Endothelial cell of umbilical vein (primary cell): ENCODE measurements around the gene SYT10. TPM values are rescaled to one million over a fixed set of nuclear protein-coding genes. Genes with fewer than 3 reads are reported as not detected.

Source experiments
- BruUV-seq: library from RNA; stranded (reverse); fragments of 400-500 nt; replicated peaks from 2 replicates; lab custom pipeline; 2021; lab: Mats Ljungman, UMichigan
- CTCF ChIA-PET: fragments of 300-600, 350-600 bp; sonication (Branson Sonifier 250); formaldehyde crosslinking; loops from one replicate; lab custom pipeline; 2021; ENCODE audit warnings: antibody characterized with exemption, inconsistent platforms; lab: Charles Lee
- POLR2A ChIA-PET: fragments of 300-600, 350-600 bp; sonication (Branson Sonifier 250); formaldehyde crosslinking; loops from one replicate; lab custom pipeline; 2021; ENCODE audit warnings: antibody characterized with exemption, inconsistent platforms; lab: Charles Lee
- DNase-seq: peaks from one replicate; pipeline ENCODE4 v3.0.0-alpha.2; 2011; ENCODE audit warnings: low read depth, low spot score
- FAIRE-seq: peaks from 2 replicates; lab custom pipeline; 2011; peaks lifted over from hg19 to GRCh38; lab: Jason Lieb, UNC
- H2AFZ ChIP-seq: 2 replicates; pipeline ENCODE4 v1.6.0; 2012; ENCODE audit warnings: low read depth, low read length, control low read depth, inconsistent platforms
- H3K27ac ChIP-seq: 2 replicates; pipeline ENCODE4 v1.5.1; 2011; ENCODE audit warnings: low read depth, mild to moderate bottlenecking, control low read depth, low read length, moderate library complexity; ENCODE audit not compliant: insufficient read depth
- H3K27me3 ChIP-seq, 2 experiments: 2 replicates each; pipeline versions ENCODE4 v1.6.0 to v1.6.1; 2011; ENCODE audit warnings: low read length in 2 of 2, mixed read lengths in 1 of 2; ENCODE audit not compliant: control insufficient read depth in 2 of 2, insufficient read depth in 2 of 2
- H3K36me3 ChIP-seq, 2 experiments: 2 replicates in 1 of 2; 3 replicates in 1 of 2; pipeline ENCODE4 v1.5.1; 2011; ENCODE audit warnings: low read length in 2 of 2, mild to moderate bottlenecking in 1 of 2, moderate library complexity in 1 of 2; ENCODE audit not compliant: control insufficient read depth in 2 of 2, insufficient read depth in 2 of 2; ENCODE audit errors: extremely low read depth in 1 of 2
- H3K4me1 ChIP-seq: 3 replicates; pipeline ENCODE4 v1.5.1; 2011; ENCODE audit warnings: mild to moderate bottlenecking, low read length; ENCODE audit not compliant: control insufficient read depth, insufficient read depth; ENCODE audit errors: extremely low read depth
- H3K4me2 ChIP-seq: 2 replicates; pipeline ENCODE4 v1.6.1; 2011; ENCODE audit warnings: low read length, control low read depth, mixed read lengths; ENCODE audit not compliant: insufficient read depth
- H3K4me3 ChIP-seq, 3 experiments: fragments of 200-600 bp in 1 of 3; sonication (generic), shearing (Covaris generic) in 1 of 3; replicated peaks in 1 of 3; 2 replicates each; pipeline ENCODE4 v1.5.1; 2011 to 2016; ENCODE audit warnings: control low read depth in 3 of 3, low read length in 3 of 3, mild to moderate bottlenecking in 2 of 3, inconsistent platforms in 1 of 3, low read depth in 1 of 3, moderate library complexity in 1 of 3; ENCODE audit not compliant: insufficient read depth in 1 of 3
- H3K79me2 ChIP-seq: 2 replicates; pipeline ENCODE4 v1.6.0; 2012; ENCODE audit warnings: low read length, inconsistent platforms; ENCODE audit not compliant: control insufficient read depth, insufficient read depth
- H3K9ac ChIP-seq: replicated peaks from 2 replicates; pipeline ENCODE3; 2011; ENCODE audit warnings: low read length, control low read depth; ENCODE audit not compliant: insufficient read depth; ENCODE audit errors: extremely low read depth
- H3K9me1 ChIP-seq: replicated peaks from 3 replicates; pipeline ENCODE4 v1.6.0; 2011; ENCODE audit warnings: mild to moderate bottlenecking, low read length; ENCODE audit not compliant: control insufficient read depth, insufficient read depth; ENCODE audit errors: extremely low read depth
- H3K9me3 ChIP-seq: replicated peaks from 2 replicates; pipeline ENCODE4 v1.5.1; 2012; ENCODE audit warnings: low read length, inconsistent platforms; ENCODE audit not compliant: control insufficient read depth, insufficient read depth
- H4K20me1 ChIP-seq: replicated peaks from 2 replicates; pipeline ENCODE3; 2011; ENCODE audit warnings: mild to moderate bottlenecking, low read length; ENCODE audit not compliant: control insufficient read depth, insufficient read depth; ENCODE audit errors: extremely low read depth
- CTCF ChIP-seq, 2 donors: IDR thresholded peaks; 1 replicate in 1 of 2; 2 replicates in 1 of 2; pipeline ENCODE4 v1.5.1; 2011; ENCODE audit warnings: low read length in 2 of 2, mild to moderate bottlenecking in 2 of 2, moderate library complexity in 2 of 2, control low read depth in 1 of 2, inconsistent platforms in 1 of 2, low read depth in 1 of 2; ENCODE audit not compliant: insufficient read depth in 1 of 2; ENCODE audit errors: extremely low read depth in 1 of 2
- EZH2 ChIP-seq: IDR thresholded peaks from 2 replicates; pipeline ENCODE4 v1.6.1; 2012; ENCODE audit warnings: borderline replicate concordance, low read depth, mild to moderate bottlenecking, moderate library complexity, low read length, inconsistent platforms; ENCODE audit not compliant: severe bottlenecking
- FOS ChIP-seq: IDR thresholded peaks from 2 replicates; pipeline ENCODE4 v1.6.1; 2011; ENCODE audit warnings: mild to moderate bottlenecking, low read length, moderate library complexity, borderline replicate concordance; ENCODE audit not compliant: insufficient read depth
- GATA2 ChIP-seq: IDR thresholded peaks from 2 replicates; pipeline ENCODE4 v1.7.0; 2011; ENCODE audit warnings: low read depth, mild to moderate bottlenecking, moderate library complexity, mixed read lengths, low read length; ENCODE audit not compliant: insufficient read length, insufficient read depth
- JUN ChIP-seq: IDR thresholded peaks from 2 replicates; pipeline ENCODE4 v1.6.1; 2011; ENCODE audit warnings: borderline replicate concordance, low read depth; ENCODE audit not compliant: insufficient read length, insufficient read depth
- MAX ChIP-seq: IDR thresholded peaks from 2 replicates; pipeline ENCODE4 v1.6.1; 2011; ENCODE audit not compliant: insufficient read depth, insufficient read length
- MYC ChIP-seq: IDR thresholded peaks from one replicate; pipeline ENCODE4 v1.6.1; 2011; ENCODE audit warnings: mild to moderate bottlenecking, low read depth, low read length
- POLR2AphosphoS5 ChIP-seq: IDR thresholded peaks from 2 replicates; pipeline ENCODE4 v1.6.1; 2012; ENCODE audit warnings: low read depth, mild to moderate bottlenecking, control low read depth, low read length, moderate library complexity; ENCODE audit not compliant: insufficient read depth
- dilution Hi-C: fragments of 300-500 bp; cut with MboI; formaldehyde crosslinking; loops from one replicate; pipeline ENCODE4 v1.15.0; 2019; ENCODE audit warnings: low sequenced_read_pairs; ENCODE audit not compliant: extremely low pct_ligation_motif_present
- intact Hi-C: fragments of 100-400 bp; cut with micrococcal nuclease; formaldehyde crosslinking; loops from one replicate; pipeline ENCODE4 v1.10.0; 2022
- polyA plus RNA-seq, 4 experiments: library from polyadenylated mRNA; depleted of rRNA in 3 of 4; stranded (reverse) in 3 of 4; unstranded in 1 of 4; fragments of >200 nt; gene quantifications; 2 replicates each; pipeline versions ENCODE4 v1.2.1 to v1.2.3, GENCODE V29; 2011 to 2012; ENCODE audit warnings: missing spikeins in 1 of 4
- total RNA-seq: library from RNA; stranded (reverse); gene quantifications from 2 replicates; pipeline ENCODE4 v1.2.3, GENCODE V29; 2021

Gene SYT10
- total and polyA plus RNA-seq, 2 donors (not counting 3 experiments of a cell fraction or from before 2014, with no cell fraction given), result not detected

GRCh38 chr12:33427071-33427470 is 12.5 kb downstream of the SYT10 start:
- Histone ChIP-seq H3K79me2 (no peaks in the 10 kb centered on the region), H3K4me2 (no peak overlapping the region), H3K36me3 (no peaks in the 10 kb centered on the region), H4K20me1 (no peaks in the 10 kb centered on the region), H3K9me3 (no peaks in the 10 kb centered on the region), H3K4me1 (no peaks in the 10 kb centered on the region), H3K4me3 (no peak overlapping the region), H3K9ac (no peak overlapping the region), H2AFZ (no peak overlapping the region), H3K27me3 (no peaks in the 10 kb centered on the region), H3K27ac (no peak overlapping the region), H3K9me1 (no peaks in the 10 kb centered on the region)
- DNase-seq (no peak), FAIRE-seq (no peak)
- ChIA-PET CTCF (no interaction called here), POLR2A (no interaction called here)
- dilution Hi-C loops, result no loop called here
- BruUV-seq, result no TSS peak
- intact Hi-C loops, result no loop called here
- TF ChIP-seq JUN, result no peak
- no peak for TF ChIP-seq FOS
- no peak for TF ChIP-seq MYC
- no peak for TF ChIP-seq CTCF (IDR thresholded peaks at IDR 0.05; ENCODE audit: extremely low read depth in 1 of 2, insufficient read depth in 1 of 2, low read depth in 1 of 2, low read length in 2 of 2)
- no peak for TF ChIP-seq GATA2
- no peak for TF ChIP-seq MAX
- TF ChIP-seq EZH2, result no peak
- no peak for TF ChIP-seq POLR2AphosphoS5
